Activated gamma-delta T cell treated with Interleukin-2 at 50 U/mL for 16 hours (primary cell): ENCODE measurements around the gene EEF1AKMT1.
"Not testable (repeated sequence)": the region's sequence is repeated elsewhere in the genome, so short reads cannot be mapped to it uniquely, and the experiment has no call there.

Source experiments
- DNase-seq: peaks from one replicate; pipeline ENCODE4 v3.0.0-alpha.2; 2020

The EEF1AKMT1 gene

DNA sequence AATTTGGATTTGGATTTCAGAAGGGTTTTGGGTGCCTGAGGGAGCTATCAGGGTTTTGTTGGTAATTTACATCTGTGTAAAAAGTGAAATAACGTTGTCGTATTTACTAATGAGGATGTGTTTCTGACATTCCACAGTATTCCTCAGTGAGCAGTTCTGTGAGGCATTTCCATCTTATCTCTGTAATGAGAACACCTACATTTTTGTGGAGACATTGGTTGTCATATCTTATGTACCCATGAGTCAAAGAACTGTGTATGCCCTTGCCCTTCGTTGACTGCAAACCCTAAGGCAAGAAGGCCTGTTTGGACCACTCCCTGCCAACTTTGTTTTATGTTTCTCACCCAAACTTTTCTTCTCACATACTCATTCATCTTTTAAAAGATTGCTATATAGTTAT is 84.5 kb downstream of the EEF1AKMT1 start:
- DNase-seq, result no peak

DNA sequence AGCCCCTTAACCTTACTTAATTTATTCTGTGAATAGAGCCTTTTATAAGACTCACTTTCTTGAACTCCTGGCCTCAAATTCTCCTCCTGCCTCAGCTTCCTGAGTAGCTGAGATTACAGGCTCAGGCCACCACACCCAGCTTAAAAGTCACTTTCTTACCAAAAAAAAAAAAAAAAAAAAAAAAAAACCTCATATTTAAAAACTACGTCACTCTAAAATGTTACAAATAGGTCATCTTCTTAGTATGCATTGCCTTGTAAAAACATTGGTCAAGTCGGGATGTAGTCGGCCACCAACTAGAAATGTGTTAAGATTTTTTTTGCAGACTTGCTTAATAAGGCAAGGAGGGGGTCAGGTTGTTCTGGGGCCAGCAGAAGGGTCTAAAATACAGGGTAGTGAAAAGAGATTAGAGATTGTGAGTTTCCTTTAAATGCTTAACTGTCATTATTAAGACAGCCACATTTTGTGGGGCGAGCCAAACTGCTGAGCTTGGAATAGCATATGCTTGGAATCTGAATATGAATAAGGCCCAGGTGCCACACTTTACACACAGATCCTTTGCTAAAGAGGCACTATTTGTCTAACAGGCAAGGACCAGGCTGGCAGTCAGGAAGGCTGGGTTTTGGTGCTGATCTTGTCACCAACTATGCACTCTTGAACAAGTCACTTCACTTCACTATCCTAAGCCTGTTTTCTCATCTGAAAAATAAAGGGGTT is 86.7 kb downstream of the EEF1AKMT1 start:
- DNase-seq, result no peak

DNA sequence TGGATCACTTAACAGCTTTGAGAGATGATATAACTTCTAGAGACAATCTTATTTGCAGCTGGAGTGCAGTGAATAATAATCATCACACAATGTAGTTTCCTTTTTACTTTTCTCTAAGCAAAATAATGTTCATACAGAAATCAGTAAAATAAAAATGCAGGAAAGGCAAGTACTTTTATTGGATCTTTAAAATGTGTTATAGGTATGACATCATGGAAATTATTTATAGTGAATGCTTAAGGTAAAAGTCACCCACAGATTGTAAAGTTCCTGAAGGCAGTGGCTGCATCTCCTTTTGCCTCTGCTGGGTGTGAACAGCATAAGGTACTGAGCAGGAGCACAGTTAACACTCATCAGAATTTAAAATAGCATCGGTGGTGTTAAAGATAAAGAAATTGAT is 87.6 kb downstream of the EEF1AKMT1 start:
- DNase-seq, result no peak

DNA sequence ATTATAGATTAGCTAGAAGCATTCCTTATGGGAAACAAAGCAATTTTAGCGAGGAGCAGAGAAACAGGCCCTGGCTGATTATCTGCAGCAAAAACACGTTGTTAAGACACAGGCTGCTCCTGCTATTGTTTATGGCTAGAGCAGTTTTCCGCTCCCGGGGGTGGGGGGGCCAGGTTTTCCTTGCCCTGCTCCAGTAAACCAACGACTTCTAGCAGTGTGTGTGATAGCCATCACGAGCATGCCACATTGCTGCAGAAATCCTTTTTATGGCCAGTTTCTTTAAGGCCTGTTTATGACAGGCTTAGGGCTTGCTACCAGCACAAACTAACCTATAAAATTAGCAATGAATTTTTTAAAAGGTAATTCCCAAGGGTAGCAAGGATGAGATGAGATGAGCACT is 88.7 kb downstream of the EEF1AKMT1 start:
- no peak for DNase-seq

DNA sequence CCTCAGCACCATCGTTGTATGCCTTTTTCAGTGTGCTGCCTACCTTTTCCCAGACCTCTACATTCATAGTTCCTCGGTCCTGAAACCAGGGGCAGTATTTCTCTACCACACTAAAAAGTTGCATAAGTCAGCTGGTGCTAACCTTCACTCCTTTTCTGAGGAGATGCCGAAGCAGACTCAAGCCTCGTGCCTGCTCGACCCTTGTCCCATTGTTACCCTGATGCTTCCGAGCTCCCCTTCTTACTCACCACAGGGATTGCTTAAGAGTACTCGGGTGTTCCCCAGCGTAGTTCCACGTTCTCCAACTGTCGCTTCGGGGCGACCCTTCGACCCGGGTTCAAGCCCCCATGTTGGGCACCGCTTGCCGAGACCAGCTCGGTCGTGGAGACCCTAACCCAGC is 89.2 kb downstream of the EEF1AKMT1 start:
- DNase-seq, result no peak

DNA sequence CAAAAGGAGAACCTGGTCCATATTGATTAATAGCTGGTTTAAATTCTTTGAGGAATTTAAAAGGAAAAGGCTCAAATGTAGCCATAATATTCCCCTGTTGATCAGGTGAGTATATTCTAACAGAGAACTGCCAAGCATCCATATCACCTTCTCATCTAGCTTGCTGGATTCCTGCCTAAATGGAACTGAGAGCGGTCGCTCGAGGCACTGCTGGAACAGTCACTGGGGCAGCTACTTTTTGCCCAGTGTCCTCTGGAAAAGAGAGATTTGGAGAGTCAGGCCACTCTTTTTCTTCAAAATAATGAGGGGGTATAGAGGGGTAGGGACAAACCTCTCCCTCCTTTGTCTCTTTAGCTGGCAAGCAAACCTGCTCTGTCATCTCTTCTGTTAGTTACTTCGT is 89.7 kb downstream of the EEF1AKMT1 start:
- DNase-seq, result no peak

DNA sequence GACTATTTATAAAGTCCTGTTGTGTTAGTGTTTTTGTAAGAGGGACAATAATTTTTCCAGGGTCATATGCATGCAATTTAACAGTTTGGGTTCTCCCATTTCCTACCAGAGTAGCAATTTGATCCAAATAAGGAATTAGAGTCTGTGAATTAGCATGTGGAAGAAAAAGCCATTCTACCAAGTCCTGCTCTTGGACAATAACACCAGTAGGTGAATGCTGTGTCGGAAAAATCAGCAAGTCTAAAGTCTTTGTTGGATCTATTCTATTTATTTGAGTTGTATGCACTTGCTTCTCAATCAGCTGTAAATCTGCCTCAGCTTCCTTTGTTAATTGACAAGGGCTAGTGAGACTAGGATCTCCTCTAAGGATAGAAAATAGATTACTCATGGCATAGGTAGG is 91.7 kb downstream of the EEF1AKMT1 start:
- no peak for DNase-seq

DNA sequence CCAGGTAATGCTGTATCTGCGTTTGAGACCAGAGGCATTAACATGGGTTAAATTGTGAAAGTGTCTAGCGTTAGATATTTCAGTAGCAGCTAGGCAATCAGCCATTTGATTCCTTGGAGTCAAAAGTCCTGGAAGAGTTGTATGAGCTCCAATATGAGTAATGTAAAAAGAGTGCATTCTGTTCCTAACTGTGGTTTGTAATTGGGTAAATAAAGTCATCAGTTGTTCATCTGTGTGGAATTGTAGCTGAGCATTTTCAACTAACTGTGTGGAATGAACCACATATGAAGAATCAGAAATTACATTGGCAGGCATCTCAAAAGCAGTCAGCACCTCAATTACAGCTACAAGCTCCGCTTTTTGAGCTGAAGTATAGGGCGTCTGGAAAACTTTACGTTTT is 92.3 kb downstream of the EEF1AKMT1 start:
- DNase-seq, result not testable (repeated sequence)

DNA sequence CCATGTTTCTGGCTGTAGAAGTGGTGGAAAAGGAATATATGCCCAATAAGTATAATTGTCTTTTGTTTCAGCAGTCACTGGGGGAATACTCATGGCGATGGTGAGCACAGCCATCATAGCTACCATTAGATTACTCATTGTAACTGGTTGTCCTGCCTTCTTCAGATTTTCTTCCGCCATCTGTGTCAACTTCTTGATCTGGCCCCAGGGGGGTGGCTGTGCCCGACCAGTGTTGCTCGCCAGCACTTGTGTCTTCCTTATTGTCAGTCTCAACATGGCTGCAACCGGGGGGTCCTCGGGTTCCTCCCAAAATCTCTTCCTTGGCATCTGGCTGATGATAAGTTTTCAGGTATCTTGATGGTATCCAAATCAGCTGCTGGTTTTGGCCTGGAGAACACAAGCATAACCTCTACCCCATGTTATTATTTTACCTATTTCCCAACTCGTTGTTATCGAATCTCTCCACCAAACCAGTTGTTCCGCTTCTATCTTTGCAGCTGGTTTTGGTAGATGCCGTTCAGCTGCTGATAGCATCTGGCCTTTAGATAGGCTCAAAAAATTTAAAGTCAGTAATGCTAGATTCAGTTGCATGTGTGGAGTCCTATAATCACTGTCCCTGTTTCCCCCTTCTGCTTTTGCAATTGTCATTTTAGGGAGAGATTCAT is 93.2 kb downstream of the EEF1AKMT1 start:
- no peak for DNase-seq

DNA sequence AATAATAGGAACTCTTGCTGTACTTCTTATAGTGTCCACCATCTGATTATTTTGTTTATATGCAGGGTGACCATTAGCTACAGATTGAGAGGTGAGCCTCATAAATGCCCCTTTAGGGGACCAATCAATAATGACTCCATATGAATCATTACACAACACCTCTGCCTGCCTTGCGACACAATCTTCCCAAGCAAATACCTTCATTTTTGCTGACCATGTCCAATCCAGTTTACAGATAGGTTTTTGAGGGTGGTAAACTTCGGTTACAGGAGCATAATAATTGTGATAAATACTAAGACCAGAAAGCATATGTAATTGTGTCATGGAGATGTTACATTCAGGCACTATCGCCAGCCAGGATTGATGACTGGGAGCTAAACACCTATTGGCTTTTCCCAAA is 93.9 kb downstream of the EEF1AKMT1 start:
- DNase-seq, result no peak
